MCF 10A (cell line): ENCODE data around the gene HOATZ. TPM values are rescaled to one million over a fixed set of nuclear protein-coding genes. Genes with fewer than 3 reads are reported as not detected.

ENCODE experiments used
- BruUV-seq: library from RNA; stranded (reverse); fragments of 400-500 nt; replicated peaks from 2 replicates; lab custom pipeline; 2021; lab: Mats Ljungman, UMichigan
- CTCF ChIA-PET: fragments of 300-600 bp; sonication (Branson Sonifier 250); formaldehyde crosslinking; extraction: SDS; loops from one replicate; lab custom pipeline; 2021; ENCODE audit warnings: antibody characterized with exemption, inconsistent platforms; lab: Yijun Ruan, JAX
- POLR2A ChIA-PET: fragments of 300-600, 350-650 bp; sonication (Branson Sonifier 250); formaldehyde crosslinking; extraction: SDS; loops from one replicate; lab custom pipeline; 2020; ENCODE audit warnings: antibody characterized with exemption, inconsistent platforms; lab: Yijun Ruan, JAX
- DNase-seq: peaks from one replicate; pipeline ENCODE4 v3.0.0-alpha.2; 2018; ENCODE audit not compliant: unreplicated experiment
- H3K27ac Mint-ChIP-seq: one replicate; pipeline ENCODE4 v1.8.0; 2022; ENCODE audit warnings: mild to moderate bottlenecking, low read depth, mixed read lengths; ENCODE audit not compliant: unreplicated experiment
- H3K27me3 Mint-ChIP-seq: one replicate; pipeline ENCODE4 v1.8.0; 2022; ENCODE audit warnings: mixed read lengths; ENCODE audit not compliant: insufficient read depth, unreplicated experiment
- H3K36me3 Mint-ChIP-seq: one replicate; pipeline ENCODE4 v1.8.0; 2022; ENCODE audit warnings: mild to moderate bottlenecking, moderate library complexity, mixed read lengths; ENCODE audit not compliant: insufficient read depth, unreplicated experiment
- H3K4me1 Mint-ChIP-seq: one replicate; pipeline ENCODE4 v1.8.0; 2022; ENCODE audit warnings: mixed read lengths; ENCODE audit not compliant: insufficient read depth, unreplicated experiment
- H3K4me3 Mint-ChIP-seq: one replicate; pipeline ENCODE4 v1.8.0; 2022; ENCODE audit warnings: mild to moderate bottlenecking, moderate library complexity, mixed read lengths; ENCODE audit not compliant: unreplicated experiment
- H3K9me3 Mint-ChIP-seq: one replicate; pipeline ENCODE4 v1.8.0; 2022; ENCODE audit warnings: mixed read lengths; ENCODE audit not compliant: unreplicated experiment
- intact Hi-C: fragments of 100-400 bp; cut with micrococcal nuclease; formaldehyde crosslinking; loops from 2 replicates; pipeline ENCODE4 v1.14.1; 2022
- total RNA-seq: library from RNA; stranded (reverse); gene quantifications from 2 replicates; pipeline ENCODE4 v1.2.3, GENCODE V29; 2022
- TF ChIP-seq, protein P1 (sequence below): fragments of 200-600 bp; IDR thresholded peaks from one replicate; pipeline ENCODE4 v1.8.0; 2022; ENCODE audit warnings: antibody characterized with exemption, mild to moderate bottlenecking; ENCODE audit not compliant: unreplicated experiment

The HOATZ gene
- total RNA-seq, 1 experiment from 2014 or later = not detected

DNA sequence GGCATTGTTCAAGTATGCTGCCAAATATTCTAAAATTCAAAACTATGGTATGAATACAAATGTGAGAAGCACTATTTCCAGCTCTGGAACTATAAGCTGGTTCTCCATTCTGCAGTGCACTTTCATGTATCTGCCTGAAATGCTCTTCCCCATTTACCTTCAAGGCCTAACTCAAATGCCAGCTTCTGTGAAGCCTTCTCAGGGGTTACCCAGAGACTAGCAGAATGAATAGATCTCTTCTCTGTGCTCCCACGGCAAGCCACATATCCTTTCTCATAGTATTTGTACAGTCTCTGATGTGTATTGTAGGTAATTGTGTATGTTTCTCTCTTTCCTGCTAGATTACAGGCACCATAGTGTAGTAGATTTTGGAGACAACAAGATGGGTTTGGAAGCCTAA is 4.1 kb downstream of the HOATZ start:
- no peak overlapping the region for H3K27ac Mint-ChIP-seq
- H3K27me3 Mint-ChIP-seq = no peaks in the 10 kb centered on the region
- no peak for DNase-seq
- intact Hi-C loops = no loop called here
- no peak overlapping the region for H3K4me3 Mint-ChIP-seq
- no peaks in the 10 kb centered on the region for H3K36me3 Mint-ChIP-seq
- no peaks in the 10 kb centered on the region for H3K9me3 Mint-ChIP-seq
- no TSS peak for BruUV-seq
- ChIA-PET POLR2A (no interaction called here), CTCF (interaction anchor here (0.6 kb wide), 1 partner anchor 16 kb away, joined by 3 read pairs; no protein-coding TSS in a partner anchor)
- TF ChIP-seq, protein P1, sequence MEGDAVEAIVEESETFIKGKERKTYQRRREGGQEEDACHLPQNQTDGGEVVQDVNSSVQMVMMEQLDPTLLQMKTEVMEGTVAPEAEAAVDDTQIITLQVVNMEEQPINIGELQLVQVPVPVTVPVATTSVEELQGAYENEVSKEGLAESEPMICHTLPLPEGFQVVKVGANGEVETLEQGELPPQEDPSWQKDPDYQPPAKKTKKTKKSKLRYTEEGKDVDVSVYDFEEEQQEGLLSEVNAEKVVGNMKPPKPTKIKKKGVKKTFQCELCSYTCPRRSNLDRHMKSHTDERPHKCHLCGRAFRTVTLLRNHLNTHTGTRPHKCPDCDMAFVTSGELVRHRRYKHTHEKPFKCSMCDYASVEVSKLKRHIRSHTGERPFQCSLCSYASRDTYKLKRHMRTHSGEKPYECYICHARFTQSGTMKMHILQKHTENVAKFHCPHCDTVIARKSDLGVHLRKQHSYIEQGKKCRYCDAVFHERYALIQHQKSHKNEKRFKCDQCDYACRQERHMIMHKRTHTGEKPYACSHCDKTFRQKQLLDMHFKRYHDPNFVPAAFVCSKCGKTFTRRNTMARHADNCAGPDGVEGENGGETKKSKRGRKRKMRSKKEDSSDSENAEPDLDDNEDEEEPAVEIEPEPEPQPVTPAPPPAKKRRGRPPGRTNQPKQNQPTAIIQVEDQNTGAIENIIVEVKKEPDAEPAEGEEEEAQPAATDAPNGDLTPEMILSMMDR = no peak
- peaks cover 5% of the 10 kb centered on the region for H3K4me1 Mint-ChIP-seq

DNA sequence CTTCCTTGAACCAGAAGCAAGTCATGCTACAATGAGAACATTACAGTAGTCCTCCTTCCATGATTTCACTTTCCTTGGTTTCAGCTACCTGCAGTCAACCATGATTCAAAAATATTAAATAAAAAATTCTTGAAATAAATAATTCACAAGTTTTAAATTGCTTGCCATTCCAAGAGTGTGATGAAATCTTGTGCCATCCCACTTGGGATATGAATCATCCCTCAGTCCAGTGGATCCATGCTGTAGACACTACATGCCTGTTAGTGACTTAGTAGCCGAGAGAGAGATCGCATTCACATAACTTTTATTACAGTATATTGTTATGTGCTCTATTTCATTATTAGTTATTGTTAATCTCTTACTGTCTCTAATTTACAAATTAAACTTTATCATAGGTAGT is 6.0 kb downstream of the HOATZ start:
- no peak overlapping the region for H3K27ac Mint-ChIP-seq
- peaks cover 10% of the 10 kb centered on the region for H3K4me1 Mint-ChIP-seq
- no TSS peak for BruUV-seq
- ChIA-PET CTCF (no interaction called here), POLR2A (interaction anchor here (1.6 kb wide), 1 partner anchor 10 kb away, joined by 5 read pairs; no protein-coding TSS in a partner anchor)
- TF ChIP-seq, protein P1 = no peak
- H3K27me3 Mint-ChIP-seq = no peaks in the 10 kb centered on the region
- H3K36me3 Mint-ChIP-seq = no peaks in the 10 kb centered on the region
- intact Hi-C loops = no loop called here
- peak; percentile 37 for DNase-seq
- H3K9me3 Mint-ChIP-seq = no peaks in the 10 kb centered on the region
- H3K4me3 Mint-ChIP-seq = no peak overlapping the region

DNA sequence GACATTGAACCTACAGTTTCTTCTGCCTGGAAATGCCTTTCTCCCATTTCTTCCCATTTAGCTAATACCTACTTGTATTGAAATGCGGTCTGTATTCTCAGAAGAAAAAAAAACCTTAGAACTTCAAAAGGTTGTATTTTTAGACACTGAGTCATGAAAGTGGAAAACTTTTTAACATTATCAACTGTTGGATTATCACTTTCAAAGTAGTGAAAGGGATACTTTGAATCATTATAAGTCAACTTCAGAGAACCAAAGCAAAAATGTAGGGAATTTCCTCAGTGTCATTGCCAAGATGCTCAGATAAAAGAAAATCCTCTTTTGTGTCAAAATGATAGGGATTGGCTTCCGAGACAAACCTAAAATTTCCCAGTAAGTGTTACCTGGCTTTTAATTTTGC is 6.6 kb downstream of the HOATZ start:
- Mint-ChIP-seq H3K36me3 (no peaks in the 10 kb centered on the region), H3K4me3 (no peak overlapping the region)

DNA sequence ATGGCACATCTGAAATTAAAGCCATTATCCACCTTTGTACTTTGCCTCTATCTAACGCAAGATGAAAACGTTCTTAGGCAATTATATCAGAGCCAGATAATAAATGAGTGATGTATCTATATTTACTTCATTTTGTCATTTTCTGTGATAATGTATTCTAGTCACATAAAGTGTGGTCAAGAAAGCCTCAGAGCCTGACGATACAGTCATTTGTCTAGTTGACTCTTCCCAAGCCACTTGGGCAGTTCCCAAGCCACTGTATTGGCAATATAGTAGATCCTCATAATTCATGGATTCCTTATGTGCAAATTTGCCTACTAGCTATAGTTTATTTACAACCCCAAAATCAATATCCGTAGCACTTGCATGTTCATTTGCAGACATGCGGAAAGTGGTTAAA is 7.8 kb downstream of the HOATZ start:
- Mint-ChIP-seq H3K27me3 (no peaks in the 10 kb centered on the region), H3K4me1 (peaks cover 22% of the 10 kb centered on the region), H3K9me3 (no peaks in the 10 kb centered on the region), H3K27ac (no peak overlapping the region), H3K4me3 (no peak overlapping the region), H3K36me3 (no peaks in the 10 kb centered on the region)
- no TSS peak for BruUV-seq
- intact Hi-C loops = no loop called here
- ChIA-PET POLR2A (no interaction called here), CTCF (interaction anchor here (0.6 to 0.7 kb wide), 5 partner anchors 11 to 596 kb away, joined by 3 to 5 read pairs (median 3); no protein-coding TSS in a partner anchor)
- TF ChIP-seq, protein P1 = no peak
- no peak for DNase-seq

More for the DNA sequence above, 6.6 kb downstream of the HOATZ start:
- CTCF ChIA-PET = no interaction called here
- Mint-ChIP-seq H3K4me1 (peaks cover 16% of the 10 kb centered on the region), H3K27ac (no peak overlapping the region), H3K9me3 (no peaks in the 10 kb centered on the region), H3K27me3 (no peaks in the 10 kb centered on the region)
- DNase-seq = no peak
- BruUV-seq = TSS peak; percentile 82
- POLR2A ChIA-PET = interaction anchor here (1.6 kb wide), 1 partner anchor 10 kb away, joined by 5 read pairs; no protein-coding TSS in a partner anchor
- TF ChIP-seq, protein P1 = no peak
- intact Hi-C loops = no loop called here
